ENCODE measurements around the gene GNB1L. TPM values are rescaled to one million over a fixed set of nuclear protein-coding genes. Genes with fewer than 3 reads are reported as not detected.
A peak's percentile ranks its signal among the peaks of the same experiment; 100 is the strongest.

Gene GNB1L
- total RNA-seq, 1 experiment from 2014 or later = 17.9 TPM

DNA sequence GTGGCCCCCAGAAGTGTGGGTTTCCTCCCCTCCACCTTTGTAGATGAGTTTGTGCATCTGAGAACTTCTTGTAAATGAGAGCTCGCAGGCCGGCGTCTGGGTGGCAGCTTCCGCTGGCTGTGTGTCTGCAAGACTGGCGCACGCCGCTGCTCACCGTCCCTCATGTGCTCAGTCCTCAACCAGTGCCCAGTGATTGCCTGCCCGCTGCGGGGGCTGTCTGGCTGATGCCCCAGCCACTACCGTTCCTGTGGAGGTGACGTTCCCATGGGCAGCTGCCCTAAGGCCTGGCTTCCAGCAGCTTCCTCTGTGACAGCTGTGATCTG lies 85.3 kb downstream of the GNB1L start:
- intact Hi-C loops (cut with micrococcal nuclease; ENCODE audit: unreplicated experiment) = no loop called here

DNA sequence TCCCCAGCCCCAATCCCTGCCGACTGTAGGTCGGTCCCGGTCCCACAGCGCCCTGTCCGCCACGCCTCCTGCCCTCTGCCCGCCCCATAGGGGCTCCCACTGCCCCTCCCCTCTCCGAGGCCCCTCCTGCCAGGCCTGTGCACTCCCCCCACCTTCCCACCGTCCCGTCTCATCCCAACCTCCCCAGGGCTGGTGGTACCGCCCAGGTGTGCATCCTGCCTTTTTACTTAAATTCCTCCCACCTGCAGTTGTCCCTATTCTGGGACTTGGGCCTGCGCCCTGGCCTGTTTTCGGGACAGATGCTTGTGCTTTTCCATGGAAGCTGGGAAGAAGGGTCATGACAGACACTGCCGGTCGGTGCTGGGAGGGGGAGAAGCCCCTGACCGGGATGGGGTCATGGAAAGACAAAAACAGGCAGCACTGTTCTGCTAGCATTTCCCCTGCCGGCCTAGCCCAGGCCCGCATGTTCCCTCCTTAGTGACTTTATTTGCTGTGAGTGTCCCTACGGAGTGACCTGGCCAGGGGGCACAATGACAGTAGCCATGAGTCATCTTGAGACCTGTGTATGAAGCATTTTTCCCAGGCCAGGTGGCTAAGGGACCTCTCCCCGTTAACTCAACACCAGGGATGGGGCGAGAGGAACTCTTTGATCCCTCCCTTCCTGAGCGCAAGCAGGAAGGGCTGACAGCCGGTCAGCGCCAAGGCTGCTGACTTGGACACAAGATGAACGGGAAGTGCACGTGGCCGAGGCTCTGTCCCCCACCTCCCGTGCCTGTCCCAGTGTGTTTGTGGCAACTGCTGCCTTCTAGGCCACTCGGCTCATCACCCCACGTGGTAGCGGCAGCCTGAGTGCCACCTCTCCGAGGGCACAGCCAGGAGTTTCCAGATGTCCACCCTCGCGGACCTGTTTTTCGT lies 87.0 kb downstream of the GNB1L start:
- no peaks in the 10 kb centered on the region for H3K4me1 ChIP-seq (ENCODE audit: insufficient read depth, low read length, poor library complexity, severe bottlenecking)
- CTCF ChIA-PET = no interaction called here
- intact Hi-C loops (cut with micrococcal nuclease; ENCODE audit: unreplicated experiment) = no loop called here
- H3K27ac ChIP-seq (ENCODE audit: low read depth, low read length, poor library complexity, severe bottlenecking) = no peak overlapping the region
- TF ChIP-seq, protein P1, sequence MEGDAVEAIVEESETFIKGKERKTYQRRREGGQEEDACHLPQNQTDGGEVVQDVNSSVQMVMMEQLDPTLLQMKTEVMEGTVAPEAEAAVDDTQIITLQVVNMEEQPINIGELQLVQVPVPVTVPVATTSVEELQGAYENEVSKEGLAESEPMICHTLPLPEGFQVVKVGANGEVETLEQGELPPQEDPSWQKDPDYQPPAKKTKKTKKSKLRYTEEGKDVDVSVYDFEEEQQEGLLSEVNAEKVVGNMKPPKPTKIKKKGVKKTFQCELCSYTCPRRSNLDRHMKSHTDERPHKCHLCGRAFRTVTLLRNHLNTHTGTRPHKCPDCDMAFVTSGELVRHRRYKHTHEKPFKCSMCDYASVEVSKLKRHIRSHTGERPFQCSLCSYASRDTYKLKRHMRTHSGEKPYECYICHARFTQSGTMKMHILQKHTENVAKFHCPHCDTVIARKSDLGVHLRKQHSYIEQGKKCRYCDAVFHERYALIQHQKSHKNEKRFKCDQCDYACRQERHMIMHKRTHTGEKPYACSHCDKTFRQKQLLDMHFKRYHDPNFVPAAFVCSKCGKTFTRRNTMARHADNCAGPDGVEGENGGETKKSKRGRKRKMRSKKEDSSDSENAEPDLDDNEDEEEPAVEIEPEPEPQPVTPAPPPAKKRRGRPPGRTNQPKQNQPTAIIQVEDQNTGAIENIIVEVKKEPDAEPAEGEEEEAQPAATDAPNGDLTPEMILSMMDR (conservative IDR thresholded peaks at IDR 0.05; ENCODE audit: low read depth, low read length) = no peak
- TF ChIP-seq EZH2 (IDR thresholded peaks at IDR 0.05; ENCODE audit: borderline replicate concordance, low read depth, low read length, poor library complexity, severe bottlenecking) = no peak
- no peaks in the 10 kb centered on the region for H3K36me3 ChIP-seq (ENCODE audit: insufficient read depth, low read length, poor library complexity, severe bottlenecking)
- POLR2A ChIA-PET (ENCODE audit: low non-redundant PET) = no interaction called here
- H3K4me3 ChIP-seq (ENCODE audit: low read depth, low read length, poor library complexity, severe bottlenecking) = no peak overlapping the region
- H3K27me3 ChIP-seq (replicated peaks; ENCODE audit: insufficient read depth, low read depth, low read length, poor library complexity) = peaks cover 38% of the 10 kb centered on the region
- no peak for DNase-seq (ENCODE audit: low spot score)
- no peaks in the 10 kb centered on the region for H3K9me3 ChIP-seq (ENCODE audit: low read depth, low read length, poor library complexity, severe bottlenecking)
- BruUV-seq (replicated peaks) = no TSS peak

More for the DNA sequence above, 85.3 kb downstream of the GNB1L start:
- peaks cover 38% of the 10 kb centered on the region for H3K27me3 ChIP-seq (replicated peaks; ENCODE audit: insufficient read depth, low read depth, low read length, poor library complexity)
- ChIA-PET POLR2A (ENCODE audit: low non-redundant PET) (no interaction called here), CTCF (no interaction called here)
- no peak for TF ChIP-seq EZH2 (IDR thresholded peaks at IDR 0.05; ENCODE audit: borderline replicate concordance, low read depth, low read length, poor library complexity, severe bottlenecking)
- TF ChIP-seq, protein P1 (conservative IDR thresholded peaks at IDR 0.05; ENCODE audit: low read depth, low read length) = no peak
- no peak overlapping the region for H3K4me3 ChIP-seq (ENCODE audit: low read depth, low read length, poor library complexity, severe bottlenecking)
- H3K9me3 ChIP-seq (ENCODE audit: low read depth, low read length, poor library complexity, severe bottlenecking) = no peaks in the 10 kb centered on the region
- no peaks in the 10 kb centered on the region for H3K36me3 ChIP-seq (ENCODE audit: insufficient read depth, low read length, poor library complexity, severe bottlenecking)
- DNase-seq (ENCODE audit: low spot score) = no peak
- no peaks in the 10 kb centered on the region for H3K4me1 ChIP-seq (ENCODE audit: insufficient read depth, low read length, poor library complexity, severe bottlenecking)
- no TSS peak for BruUV-seq (replicated peaks)
- H3K27ac ChIP-seq (ENCODE audit: low read depth, low read length, poor library complexity, severe bottlenecking) = no peak overlapping the region

DNA sequence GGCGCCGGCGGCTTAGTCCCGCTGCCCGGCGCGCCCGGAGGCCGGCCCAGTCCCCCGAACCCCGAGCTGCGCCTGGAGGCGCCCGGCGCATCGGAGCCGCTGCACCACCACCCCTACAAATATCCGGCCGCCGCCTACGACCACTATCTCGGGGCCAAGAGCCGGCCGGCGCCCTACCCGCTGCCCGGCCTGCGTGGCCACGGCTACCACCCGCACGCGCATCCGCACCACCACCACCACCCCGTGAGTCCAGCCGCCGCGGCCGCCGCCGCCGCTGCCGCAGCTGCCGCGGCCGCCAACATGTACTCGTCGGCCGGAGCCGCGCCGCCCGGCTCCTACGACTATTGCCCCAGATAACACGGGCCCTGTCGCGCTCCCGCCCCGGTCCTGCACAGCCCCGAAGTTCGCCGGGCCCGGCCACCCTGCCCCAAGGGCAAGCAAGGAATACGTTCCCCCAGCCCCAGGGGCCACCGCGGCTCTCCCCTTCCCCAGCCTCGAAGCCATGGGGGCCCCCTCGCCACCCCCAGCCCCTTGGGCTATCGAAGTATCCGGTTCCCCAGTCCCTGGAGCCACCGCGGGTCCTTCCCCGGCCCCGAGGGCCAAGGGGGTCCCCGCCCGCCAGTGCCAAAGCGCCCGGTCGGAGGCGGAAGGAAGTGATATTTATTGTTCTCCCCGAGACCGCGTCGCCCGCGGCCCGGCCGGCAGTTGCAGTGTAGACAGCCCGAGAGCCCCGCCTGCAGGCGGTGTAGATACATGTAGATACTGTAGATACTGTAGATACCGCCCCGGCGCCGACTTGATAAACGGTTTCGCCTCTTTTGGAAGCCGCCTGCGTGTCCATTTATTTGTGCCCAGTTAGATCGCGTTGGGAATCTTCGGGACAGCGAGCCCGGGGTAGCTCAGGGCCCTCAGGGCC lies 87.9 kb downstream of the GNB1L start:
- POLR2A ChIA-PET (ENCODE audit: low non-redundant PET) = no interaction called here
- Histone ChIP-seq H3K27ac (ENCODE audit: low read depth, low read length, poor library complexity, severe bottlenecking) (no peak overlapping the region), H3K4me1 (ENCODE audit: insufficient read depth, low read length, poor library complexity, severe bottlenecking) (no peaks in the 10 kb centered on the region), H3K36me3 (ENCODE audit: insufficient read depth, low read length, poor library complexity, severe bottlenecking) (no peaks in the 10 kb centered on the region), H3K4me3 (ENCODE audit: low read depth, low read length, poor library complexity, severe bottlenecking) (peak overlapping the region; percentile 31), H3K9me3 (ENCODE audit: low read depth, low read length, poor library complexity, severe bottlenecking) (no peaks in the 10 kb centered on the region), H3K27me3 (replicated peaks; ENCODE audit: insufficient read depth, low read depth, low read length, poor library complexity) (peaks cover 38% of the 10 kb centered on the region)
- peak; percentile 55 for DNase-seq (ENCODE audit: low spot score)
- BruUV-seq (replicated peaks) = no TSS peak
- intact Hi-C loops (cut with micrococcal nuclease; ENCODE audit: unreplicated experiment) = no loop called here
- CTCF ChIA-PET = no interaction called here
- peak; percentile 99 for TF ChIP-seq EZH2 (IDR thresholded peaks at IDR 0.05; ENCODE audit: borderline replicate concordance, low read depth, low read length, poor library complexity, severe bottlenecking)
- TF ChIP-seq, protein P1 (conservative IDR thresholded peaks at IDR 0.05; ENCODE audit: low read depth, low read length) = peak; percentile 52

All from A673 (cell line).